Activated CD8-positive, alpha-beta memory T cell treated with anti-CD3 and anti-CD28 coated beads, Interleukin-2, amount 50 U/mL, for 48 hours (primary cell): Measurements from ENCODE around the gene PERP.
"Not testable (repeated sequence)": the region's sequence is repeated elsewhere in the genome, so short reads cannot be mapped to it uniquely, and the experiment has no call there.

Source experiments
- DNase-seq: peaks from one replicate; pipeline ENCODE4 v3.0.0-alpha.2; 2020

Gene PERP

DNA sequence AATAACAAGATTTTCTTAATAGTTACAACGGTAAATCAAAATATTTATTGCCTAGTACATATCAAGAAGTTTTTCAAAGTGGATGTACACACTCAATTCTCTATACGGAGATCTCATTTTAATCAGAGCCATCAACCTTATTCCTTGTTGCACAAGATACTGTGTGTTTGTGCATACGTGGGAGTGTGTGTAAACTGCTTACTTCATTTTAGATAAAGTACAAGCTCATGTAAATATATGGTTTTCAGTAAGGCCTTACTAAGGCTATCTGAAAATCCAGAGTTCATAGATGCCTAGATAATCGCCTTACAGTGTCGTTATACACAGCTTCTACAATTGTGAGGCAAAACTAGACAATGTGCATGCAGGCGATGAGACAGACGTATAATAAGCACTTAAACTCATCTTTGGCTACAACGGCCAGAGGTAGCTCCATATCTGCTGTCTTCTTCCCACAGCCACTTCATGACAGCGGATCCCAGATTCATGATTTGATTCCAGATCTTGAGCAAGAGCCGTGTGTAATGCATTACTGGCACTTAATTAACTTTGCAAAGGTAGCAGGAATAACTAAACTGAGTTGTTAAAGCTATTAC lies 2.5 kb downstream of the PERP start:
- DNase-seq: no peak

DNA sequence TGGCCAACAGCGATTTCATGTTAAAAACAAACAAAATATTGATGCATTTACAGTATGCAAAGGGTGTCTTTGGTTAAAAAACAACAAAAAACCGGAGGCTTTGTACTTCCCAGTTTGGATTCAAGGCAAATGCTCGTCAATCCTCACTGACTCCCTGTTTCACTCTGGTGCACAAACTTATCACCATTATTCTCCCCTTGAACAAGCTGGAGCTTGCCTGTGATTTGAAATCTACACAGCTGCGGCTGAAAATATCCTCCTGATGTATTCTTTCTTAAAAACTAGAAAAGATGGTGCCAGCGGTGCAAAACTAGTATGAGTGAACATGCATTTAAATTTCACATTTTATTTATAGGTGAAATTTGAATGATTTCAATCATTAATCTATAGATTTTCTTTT lies 3.3 kb downstream of the PERP start:
- DNase-seq: no peak

DNA sequence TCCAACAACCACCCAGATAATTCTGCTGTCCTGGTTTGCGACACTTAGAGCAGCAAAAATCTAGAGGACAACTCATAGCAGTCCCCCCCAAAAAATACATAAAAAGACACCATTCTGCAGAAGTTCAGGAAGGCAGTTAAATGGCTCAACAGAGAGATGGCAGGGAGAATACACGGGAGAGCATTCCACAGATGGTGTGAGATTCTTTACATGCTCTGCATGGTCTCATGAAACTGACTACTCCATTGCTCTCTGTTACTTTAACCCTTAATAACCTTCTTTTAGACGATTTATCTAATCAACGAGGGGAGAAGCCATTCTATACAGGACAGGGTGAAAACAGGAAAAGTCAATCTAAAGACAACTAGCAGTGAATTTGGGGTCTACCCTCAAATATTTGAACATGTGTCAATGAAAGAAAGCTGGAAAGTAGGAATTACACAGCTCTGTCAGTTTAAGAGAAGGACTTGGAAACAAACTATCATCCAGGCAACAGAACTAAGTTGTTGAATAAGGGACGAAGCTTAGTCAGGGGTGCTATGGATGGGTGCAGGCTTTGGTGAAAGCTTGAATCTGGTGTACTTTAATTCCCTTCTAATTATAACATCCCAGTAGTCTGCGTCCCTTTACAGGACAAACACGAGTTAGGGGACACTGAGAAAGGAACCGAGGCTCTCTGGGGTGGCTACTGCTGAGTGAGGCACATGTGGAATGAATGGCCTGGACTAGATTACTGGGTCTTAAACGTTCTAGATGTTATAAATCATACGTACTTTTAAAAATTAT lies 5.1 kb downstream of the PERP start:
- DNase-seq: no peak

DNA sequence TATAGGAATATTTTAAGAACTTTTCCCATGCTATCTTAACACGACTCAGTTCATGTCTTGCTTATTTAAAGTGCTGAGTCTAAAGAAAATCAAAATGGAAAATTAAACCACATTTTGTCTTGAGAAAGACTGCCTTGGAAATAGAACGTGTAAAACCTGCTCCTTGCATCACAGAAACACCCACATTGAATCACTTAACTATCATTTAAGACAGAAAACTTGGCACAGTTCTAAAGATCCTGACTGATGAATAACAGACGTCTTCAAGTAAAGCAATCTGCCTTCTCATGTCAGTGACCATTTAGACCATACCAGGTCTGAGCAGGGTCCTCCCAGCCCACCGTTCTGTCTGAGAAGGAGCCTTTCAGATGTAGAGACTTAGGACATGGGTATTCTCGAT lies 7.4 kb downstream of the PERP start:
- DNase-seq: no peak

DNA sequence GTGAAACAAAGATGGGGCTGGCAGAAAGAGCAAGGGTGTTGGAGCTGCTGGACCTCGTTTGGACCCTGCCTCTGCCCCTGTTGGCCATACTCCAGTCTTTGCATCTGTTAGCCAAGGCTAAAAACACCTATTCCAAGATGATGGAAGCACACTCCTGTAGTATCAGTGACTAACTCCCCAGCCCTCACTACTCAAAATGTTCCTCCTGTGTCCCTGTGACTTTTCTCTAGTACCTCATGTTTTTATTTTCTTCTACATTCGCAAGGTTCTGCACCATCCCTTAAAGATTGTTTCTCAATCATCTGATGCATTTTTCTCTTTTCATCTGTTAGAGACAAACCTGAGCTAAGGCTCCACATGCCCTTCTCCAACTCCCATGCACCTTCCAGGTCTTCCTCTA lies 8.9 kb downstream of the PERP start:
- DNase-seq: no peak

DNA sequence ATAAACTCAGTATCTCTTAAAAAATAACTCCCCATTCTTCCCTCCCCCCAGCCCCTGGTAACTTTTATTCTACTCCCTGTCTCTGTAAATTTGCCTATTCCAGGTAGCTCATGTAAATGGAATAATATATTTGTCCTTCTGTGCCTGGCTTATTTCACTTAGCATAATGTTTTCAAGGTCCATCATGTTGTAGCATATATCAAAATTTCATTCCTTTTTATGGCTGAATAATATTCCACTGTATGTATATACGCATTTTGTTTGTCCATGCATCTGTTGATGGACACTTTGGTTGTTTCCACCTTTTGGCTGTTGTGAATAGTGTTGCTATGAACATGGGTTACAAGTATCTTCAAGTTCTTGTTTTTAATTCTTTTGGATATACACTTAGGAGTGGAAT lies 13.0 kb downstream of the PERP start:
- no peak for DNase-seq

DNA sequence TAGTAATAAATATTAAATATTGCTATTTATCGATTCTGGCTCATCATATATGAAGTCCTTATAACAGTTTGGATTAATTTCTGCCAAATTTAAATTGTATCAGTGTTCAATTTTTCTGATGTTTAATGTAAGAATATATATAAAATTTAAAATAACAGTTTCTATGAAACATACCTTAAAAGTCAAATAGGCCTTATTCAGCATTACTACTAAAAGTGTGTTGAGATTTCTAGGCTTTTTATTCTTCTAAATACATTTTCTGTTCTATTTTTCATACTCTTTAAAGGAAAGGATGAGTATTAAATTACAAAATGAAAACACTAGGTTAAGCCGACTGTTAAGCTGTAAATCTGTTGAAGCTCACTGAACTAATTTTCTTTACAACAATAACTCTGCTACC lies 13.6 kb downstream of the PERP start:
- no peak for DNase-seq

DNA sequence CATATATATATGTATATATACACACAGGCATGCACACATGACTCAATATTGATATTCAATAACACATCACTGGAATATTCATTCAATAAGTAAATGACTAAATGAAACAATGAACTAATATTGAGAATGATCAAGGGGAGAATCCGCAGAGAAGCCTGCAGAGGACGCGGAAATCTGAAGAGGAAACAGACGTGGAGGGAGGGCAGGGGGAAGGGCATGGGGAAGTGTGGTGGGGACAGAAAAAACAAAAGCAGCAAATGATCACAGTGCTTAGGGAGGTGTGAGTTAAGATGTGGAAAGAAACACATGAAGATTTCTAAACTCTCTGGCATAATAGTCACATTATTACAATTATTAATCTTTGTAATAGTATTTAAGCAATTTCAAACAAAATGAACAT lies 14.5 kb downstream of the PERP start:
- no peak for DNase-seq

DNA sequence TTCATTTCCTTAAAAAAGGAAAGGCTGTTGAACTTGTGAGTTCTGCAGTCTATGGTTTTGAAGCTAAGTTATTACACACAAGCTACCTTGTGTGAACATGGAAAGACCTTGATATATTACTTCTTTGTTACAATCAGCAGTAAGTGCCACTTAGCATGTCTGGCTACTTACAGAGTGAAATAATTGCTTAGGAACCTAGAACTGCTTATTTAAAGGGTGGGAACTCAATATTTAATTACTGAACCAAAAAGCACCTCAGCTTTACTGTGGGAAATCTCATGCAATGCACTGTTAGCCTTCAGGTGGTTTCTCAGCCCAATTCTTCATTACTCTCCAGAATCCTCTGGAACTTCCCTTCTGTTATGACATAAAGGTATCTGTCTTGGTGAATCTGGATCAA lies 17.9 kb downstream of the PERP start:
- no peak for DNase-seq

DNA sequence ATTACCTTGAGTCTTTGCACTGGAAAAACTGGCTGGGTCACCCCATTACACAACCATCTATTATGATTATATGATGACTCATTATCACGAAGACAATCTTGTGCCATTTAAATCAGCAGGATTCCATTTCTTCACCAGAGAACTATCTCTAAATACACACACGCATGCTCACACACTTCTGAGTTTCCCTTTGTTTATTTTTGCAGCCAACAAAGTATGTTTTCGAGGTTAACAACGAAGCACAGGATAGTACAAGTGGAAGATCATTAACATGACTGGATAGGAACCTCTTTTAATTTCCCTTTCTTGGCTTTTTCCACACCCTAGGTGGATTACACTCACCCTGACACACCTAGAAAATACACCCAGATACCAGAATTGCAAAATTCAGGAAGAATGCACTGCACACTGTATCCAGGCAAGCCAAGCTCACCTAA lies 18.9 kb downstream of the PERP start:
- no peak for DNase-seq

DNA sequence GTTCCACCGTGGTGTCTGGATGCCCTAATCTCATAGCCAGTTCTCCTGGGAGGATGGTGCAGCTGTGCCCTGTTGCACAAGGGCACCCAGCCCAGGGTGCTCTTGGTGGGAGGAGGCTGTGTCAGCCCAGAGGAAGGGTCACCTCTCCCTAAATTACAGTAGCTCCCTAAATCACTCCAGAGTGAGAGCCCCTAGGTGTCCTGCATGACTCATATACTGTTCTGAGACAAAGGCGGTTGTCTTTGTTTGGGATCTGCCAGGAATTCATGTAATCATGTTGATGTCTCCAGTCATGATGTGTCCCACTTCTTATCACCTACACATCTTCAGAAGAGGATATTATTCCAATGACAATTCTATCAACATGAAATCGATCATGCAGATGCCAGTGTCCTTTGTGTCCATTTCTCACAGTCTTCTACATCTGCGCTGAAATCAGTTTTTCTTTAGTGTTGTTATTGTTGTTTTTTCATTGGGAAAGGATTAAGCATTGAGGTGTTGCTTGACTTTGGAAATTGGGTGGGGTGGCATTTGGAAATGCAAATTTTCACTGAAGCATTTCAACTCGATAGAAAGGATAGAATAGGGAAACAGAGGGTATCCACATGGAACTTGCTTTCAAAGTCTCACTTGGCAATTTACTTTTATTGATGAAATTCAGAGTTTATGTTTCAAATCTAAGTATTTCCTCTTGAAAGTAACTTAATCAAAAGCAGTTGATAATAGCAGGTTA lies 19.5 kb downstream of the PERP start:
- DNase-seq: no peak

DNA sequence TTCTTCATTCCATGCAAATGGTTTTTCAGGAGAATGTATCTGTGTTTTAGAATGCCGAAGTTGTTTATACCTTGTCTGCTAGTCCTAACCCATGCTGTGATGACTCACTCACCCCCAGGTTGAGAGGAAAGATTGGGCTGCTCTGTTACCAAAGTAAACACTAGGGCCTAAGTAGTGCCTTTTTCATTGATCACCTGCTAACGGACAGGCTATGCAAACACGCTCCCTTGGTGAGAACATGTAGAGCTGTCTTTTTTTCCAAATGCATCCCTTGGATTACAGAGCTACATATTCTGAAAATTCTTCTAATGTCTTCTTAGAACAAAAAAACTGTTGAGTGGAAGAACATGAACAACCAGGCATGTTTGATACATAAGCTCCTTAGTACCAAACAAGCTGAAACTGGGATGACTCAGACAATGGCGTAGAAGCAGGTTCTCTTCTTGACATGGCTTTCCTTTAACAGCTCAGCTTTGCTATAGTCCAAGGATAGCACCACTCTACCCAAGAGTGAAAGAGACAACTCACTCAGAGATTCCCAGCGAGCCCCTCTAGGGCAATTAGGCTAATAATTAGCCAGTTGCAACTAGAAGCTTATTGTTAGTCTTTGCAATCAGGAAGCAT lies 20.5 kb downstream of the PERP start:
- DNase-seq: no peak

DNA sequence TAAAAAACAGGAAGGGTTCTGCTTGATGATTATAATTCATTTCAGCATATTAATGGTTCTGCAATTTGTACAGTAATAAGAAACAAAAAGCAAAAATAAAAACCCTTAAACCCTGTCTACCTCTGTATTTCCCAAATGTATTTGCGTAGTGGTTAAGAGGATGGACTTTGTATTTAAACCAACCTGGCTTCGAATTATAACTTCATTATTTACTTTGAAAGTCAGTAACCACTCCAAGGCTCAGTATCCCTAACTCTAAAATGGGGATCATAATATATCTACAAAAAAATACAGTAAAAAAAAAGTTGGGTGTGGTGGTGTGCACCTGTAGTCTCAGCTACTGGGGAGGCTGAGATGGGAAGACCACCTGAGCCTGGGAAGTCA lies 21.4 kb downstream of the PERP start:
- no peak for DNase-seq

DNA sequence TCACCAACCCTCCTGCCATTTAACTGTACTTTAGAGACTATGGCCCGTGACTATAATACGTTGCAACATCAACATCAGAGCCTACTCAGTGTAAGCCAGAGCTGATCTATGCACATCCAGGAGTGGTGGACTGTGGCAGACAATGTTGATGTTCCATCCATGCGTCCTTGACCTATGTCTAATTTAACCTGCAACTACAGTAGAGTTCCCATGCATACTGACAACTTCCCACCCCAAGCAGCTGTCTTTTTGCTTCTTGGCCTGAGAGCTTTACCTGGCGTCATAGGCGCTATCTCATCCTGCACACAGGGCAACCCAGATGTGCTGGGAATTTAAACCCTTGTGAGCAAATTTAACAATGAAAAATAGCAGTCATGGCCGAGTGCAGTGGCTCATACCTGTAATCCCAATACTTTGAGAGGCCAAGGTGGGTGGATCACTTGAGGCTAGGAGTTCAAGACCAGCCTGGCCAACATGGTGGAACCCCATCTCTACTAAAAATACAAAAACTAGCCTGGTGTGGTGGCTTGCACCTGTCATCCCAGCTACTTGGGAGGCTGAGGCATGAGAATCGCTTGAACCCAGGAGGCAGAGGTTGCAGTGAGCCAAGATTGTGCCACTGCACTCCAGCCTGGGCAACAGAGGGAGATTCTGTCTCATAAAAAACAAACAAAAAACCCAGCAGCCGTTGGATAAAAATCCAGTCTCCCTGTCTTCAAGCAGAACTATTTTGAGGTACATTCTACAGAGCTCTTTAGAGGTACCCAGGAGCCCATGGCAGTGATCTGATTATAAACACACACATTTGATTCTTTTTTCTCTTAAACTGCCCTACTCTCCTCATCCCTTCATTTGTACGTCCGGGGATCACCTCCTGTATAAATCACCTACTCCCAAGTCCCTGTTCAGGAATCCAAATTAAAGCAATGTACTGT lies 22.0 kb downstream of the PERP start:
- DNase-seq: no peak

DNA sequence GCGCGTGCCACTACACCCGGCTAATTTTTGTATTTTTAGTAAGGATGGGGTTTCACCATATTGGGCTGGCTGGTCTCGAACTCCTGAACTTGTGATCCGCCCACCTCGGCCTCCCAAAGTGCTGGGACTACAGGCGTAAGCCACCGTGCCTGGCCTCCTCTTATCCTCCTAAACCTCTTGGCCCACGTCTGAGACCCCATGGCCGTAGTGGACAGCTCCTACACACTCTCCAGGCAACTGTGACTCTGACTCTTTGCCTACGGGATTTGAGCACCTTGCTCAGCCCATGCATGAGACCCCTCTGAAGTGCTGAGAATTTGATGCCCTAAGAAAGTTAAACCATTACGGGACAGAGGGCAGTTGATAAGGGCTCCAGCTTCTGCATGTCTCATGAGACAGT lies 25.0 kb downstream of the PERP start:
- DNase-seq: no peak

DNA sequence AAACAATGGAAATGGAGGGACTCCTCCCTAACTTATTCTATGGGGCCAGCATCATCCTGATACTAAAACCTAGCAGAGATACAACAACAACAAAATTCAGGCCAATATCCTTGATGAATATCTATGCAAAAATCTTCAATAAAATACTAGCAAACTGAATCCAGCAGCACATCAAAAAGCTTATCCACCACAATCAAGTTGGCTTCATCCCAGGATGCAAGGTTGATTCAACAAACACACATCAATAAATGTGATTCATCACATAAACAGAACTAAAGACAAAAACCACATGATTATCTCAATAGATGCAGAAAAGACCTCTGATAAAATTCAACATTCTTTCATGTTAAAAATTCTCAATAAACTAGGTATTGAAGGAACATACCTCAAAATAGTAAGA lies 27.7 kb downstream of the PERP start:
- DNase-seq: not testable (repeated sequence)

DNA sequence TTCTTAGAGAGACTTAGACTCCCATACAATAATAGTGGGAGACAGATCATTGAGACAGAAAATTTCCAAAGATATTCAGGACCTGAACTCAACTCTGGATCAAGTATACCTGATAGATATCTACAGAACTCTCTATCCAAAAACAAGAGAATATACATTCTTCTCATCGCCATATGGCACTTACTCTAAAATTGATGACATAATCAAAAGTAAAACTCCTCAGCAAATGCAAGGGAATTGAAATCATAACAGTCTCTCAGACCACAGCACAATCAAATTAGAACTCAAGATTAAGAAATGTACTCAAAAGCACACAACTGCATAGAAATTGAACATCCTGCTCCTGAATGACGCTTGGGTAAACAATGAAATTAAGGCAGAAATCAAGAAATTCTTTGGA lies 28.7 kb downstream of the PERP start:
- no peak for DNase-seq

DNA sequence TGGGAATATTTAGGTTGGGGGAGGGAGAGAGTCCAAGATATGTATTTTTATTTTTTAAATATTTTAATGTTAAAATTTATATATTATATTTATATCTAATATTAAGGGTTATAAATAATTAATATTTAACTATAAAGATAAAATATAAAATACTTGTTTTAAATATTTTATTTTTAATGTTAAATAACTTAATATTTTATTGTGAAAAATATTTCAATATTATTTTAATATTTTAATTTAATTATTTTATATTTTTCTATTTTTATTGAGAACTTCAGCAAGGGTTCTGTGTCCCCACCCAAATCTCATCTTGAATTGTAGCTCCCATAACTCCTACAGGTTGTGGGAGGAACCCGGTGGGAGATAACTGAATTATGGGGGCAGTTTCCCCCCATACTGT lies 34.0 kb downstream of the PERP start:
- DNase-seq: no peak

DNA sequence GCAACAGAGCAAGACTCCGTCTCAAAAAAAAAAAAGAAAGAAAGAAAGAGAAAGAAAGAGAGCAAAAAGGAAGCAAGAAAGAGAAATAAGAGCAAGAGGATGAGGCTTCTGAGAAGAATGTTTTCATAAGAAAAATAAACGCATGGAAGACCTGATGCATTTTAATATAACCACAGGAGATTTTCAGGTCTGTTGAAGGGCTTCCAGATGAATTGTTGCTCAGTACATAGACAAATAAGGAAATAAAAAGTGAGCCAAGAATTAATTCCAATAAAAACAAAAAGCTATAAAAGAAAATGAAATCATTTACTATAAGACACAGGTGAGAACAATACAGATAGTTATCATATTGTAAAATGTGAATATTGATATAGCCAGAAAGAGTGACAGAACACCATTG lies 43.5 kb downstream of the PERP start:
- DNase-seq: no peak

DNA sequence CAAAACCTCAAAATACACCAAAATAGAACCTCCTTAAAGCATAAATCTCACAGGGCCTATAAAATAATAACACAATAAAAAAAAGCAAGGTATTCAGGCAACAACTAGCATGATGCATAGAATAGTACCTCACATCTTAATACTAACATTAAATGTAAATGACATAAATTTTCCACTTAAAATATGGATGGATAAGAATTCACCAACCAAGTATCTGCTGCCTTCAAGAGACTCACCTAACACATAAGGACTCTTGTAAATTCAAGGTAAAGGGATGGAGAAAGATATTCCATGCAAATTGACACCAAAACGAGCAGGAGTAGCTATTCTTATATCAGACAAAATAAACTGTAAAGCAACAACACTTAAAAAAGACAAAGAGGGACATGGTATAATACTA lies 52.2 kb downstream of the PERP start:
- DNase-seq: no peak

DNA sequence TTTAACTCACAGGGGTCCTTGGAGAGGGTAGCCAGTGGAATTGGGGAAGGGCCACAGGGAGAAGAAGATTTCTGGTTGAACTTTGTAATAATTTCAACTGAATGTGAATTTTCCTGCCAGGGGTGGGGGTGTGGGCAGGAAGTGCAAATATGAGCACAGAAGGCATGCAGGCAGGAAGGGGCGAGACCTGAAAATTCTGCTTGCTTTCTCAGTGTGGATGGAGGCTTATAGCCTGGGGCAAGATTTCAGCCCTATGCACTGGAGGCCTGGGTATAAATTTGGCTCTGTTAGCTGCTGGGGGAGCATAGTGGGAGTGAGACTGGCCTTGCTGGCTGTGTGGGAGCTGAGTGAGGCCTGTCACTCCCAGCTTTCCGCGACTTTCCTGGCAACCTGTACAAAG lies 54.4 kb downstream of the PERP start:
- no peak for DNase-seq

DNA sequence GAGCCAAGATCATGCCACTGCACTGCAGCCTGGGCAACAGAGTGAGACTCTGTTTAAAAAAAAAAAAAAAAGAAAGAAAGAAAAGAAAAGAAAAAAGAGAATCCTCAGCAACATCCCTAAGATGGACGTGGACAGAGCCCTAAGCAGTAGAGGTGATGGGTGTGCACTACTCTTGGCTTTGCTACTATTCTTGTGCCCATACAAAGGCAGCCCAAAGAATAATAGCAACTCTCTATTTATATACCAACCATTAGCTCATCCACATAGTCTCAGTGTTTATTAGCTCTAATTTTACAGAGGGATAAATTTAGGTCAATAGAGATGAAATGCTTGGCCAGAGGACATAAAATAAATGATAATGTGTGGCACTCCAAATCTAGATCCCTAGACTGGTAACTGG lies 62.2 kb downstream of the PERP start:
- no peak for DNase-seq

DNA sequence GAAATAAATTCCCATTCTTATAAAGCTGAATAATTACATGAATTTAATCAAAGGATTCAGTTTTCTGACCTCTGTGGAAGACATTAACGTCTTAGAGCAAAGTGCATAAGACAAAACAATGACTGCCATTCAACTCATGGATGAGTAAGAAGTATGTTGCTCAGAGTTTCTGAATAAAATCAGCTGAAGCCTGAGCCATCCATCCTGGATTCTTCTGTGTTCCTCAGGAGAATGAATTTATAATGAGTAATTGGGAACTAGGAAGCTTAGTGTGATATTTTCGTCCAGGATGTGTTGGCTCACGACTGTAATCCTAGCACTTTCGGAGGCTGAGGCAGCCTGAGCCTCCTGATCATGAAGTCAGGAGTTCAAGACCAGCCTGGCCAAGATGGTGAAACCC lies 62.8 kb downstream of the PERP start:
- DNase-seq: no peak
